Loucy (cell line): ENCODE measurements around the gene TSSK6.

Experiments
- H2AFZ ChIP-seq: fragments of 200-600 bp; sonication (generic); 2 replicates; pipeline ENCODE4 v1.6.0; 2016; ENCODE audit warnings: antibody characterized with exemption, mild to moderate bottlenecking, low read length, moderate library complexity
- H3F3A ChIP-seq: fragments of 200-600 bp; 2 replicates; pipeline ENCODE4 v1.6.0; 2016; ENCODE audit warnings: antibody characterized with exemption, low read depth, mild to moderate bottlenecking
- H3K27me3 ChIP-seq: fragments of 200-600 bp; sonication (generic); 2 replicates; pipeline ENCODE4 v1.6.1; 2014; ENCODE audit warnings: low read length, mild to moderate bottlenecking; ENCODE audit not compliant: insufficient read depth, poor library complexity, severe bottlenecking
- H3K36me3 ChIP-seq: fragments of 200-600 bp; sonication (generic); 2 replicates; pipeline ENCODE4 v1.6.1; 2016; ENCODE audit warnings: low read length; ENCODE audit not compliant: insufficient read depth
- H3K4me1 ChIP-seq: fragments of 200-600 bp; sonication (generic); 2 replicates; pipeline ENCODE4 v1.5.1; 2014; ENCODE audit warnings: low read length, mild to moderate bottlenecking; ENCODE audit not compliant: insufficient read depth, poor library complexity, severe bottlenecking
- H3K4me2 ChIP-seq: fragments of 200-600 bp; sonication (generic); 2 replicates; pipeline ENCODE4 v1.6.0; 2014; ENCODE audit warnings: antibody characterized with exemption, low read length, low read depth, mild to moderate bottlenecking; ENCODE audit not compliant: poor library complexity, severe bottlenecking
- H3K4me3 ChIP-seq: fragments of 200-600 bp; sonication (generic); 2 replicates; pipeline ENCODE4 v1.5.1; 2014; ENCODE audit warnings: low read length, mild to moderate bottlenecking, mixed read lengths; ENCODE audit not compliant: poor library complexity, severe bottlenecking
- H3K79me2 ChIP-seq: fragments of 200-600 bp; sonication (generic); 2 replicates; pipeline ENCODE4 v1.6.1; 2014; ENCODE audit warnings: low read length; ENCODE audit not compliant: insufficient read depth
- H3K9ac ChIP-seq: fragments of 200-600 bp; sonication (generic); 2 replicates; pipeline ENCODE4 v1.6.0; 2014; ENCODE audit warnings: mild to moderate bottlenecking, low read depth, low read length, moderate library complexity; ENCODE audit not compliant: poor library complexity, severe bottlenecking
- H3K9me2 ChIP-seq: fragments of 200-600 bp; sonication (generic); replicated peaks from 2 replicates; pipeline ENCODE4 v1.6.1; 2016; ENCODE audit warnings: low read depth, low read length, mixed read lengths
- H3K9me3 ChIP-seq: fragments of 200-600 bp; sonication (generic); 2 replicates; pipeline ENCODE4 v1.6.1; 2014; ENCODE audit warnings: mild to moderate bottlenecking, antibody characterized with exemption, low read length, low read depth; ENCODE audit not compliant: insufficient read depth
- H4K20me1 ChIP-seq: fragments of 200-600 bp; sonication (generic); 2 replicates; pipeline ENCODE4 v1.6.0; 2014; ENCODE audit warnings: antibody characterized with exemption, low read length, mild to moderate bottlenecking; ENCODE audit not compliant: insufficient read depth, poor library complexity, severe bottlenecking
- EZH2phosphoT487 ChIP-seq: fragments of 200-600 bp; IDR thresholded peaks from 2 replicates; pipeline ENCODE4 v1.6.1; 2018; ENCODE audit warnings: antibody characterized with exemption, mild to moderate bottlenecking, moderate library complexity, borderline replicate concordance
- TF ChIP-seq, protein P1 (sequence below): fragments of 200-600 bp; sonication (generic); conservative IDR thresholded peaks from 2 replicates; pipeline ENCODE4 v1.5.1; 2014; ENCODE audit warnings: mild to moderate bottlenecking, antibody characterized with exemption, low read length

The TSSK6 gene

DNA sequence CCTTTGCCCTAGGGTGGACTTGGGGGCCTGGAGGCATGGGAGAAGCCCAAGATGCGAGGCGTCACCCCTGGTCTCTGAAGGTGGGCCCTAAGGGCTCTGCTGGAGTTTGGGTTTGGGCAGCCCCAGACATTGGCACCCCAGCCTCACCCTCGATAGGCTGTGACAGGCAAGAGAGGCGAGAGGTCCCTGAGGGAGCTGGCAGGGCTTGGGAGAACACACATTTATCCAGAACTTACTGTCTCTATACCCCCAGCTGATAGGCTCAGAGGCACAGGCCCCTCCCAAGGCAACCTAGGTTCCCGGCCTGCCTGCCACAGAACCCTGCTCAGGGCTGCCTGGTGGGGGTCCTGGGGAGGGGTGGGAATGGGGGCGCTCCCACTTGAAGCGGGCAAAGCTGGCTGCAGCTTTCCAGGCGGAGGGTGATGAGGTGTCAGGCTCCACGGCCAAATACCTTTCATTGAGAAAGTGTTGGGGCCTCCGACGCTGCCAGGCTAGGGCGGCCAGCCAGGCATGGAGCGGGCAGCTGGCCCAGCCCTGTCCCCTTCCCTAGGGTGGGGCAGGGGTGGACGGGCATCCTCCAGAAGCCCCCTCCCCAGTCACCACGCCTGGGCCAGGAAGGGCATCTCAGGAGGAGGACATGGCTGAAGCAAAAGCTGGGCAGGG is 32.5 kb upstream of the TSSK6 start:
- H4K20me1 ChIP-seq: no peaks in the 10 kb centered on the region
- TF ChIP-seq, protein P1, sequence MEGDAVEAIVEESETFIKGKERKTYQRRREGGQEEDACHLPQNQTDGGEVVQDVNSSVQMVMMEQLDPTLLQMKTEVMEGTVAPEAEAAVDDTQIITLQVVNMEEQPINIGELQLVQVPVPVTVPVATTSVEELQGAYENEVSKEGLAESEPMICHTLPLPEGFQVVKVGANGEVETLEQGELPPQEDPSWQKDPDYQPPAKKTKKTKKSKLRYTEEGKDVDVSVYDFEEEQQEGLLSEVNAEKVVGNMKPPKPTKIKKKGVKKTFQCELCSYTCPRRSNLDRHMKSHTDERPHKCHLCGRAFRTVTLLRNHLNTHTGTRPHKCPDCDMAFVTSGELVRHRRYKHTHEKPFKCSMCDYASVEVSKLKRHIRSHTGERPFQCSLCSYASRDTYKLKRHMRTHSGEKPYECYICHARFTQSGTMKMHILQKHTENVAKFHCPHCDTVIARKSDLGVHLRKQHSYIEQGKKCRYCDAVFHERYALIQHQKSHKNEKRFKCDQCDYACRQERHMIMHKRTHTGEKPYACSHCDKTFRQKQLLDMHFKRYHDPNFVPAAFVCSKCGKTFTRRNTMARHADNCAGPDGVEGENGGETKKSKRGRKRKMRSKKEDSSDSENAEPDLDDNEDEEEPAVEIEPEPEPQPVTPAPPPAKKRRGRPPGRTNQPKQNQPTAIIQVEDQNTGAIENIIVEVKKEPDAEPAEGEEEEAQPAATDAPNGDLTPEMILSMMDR: no peak
- TF ChIP-seq EZH2phosphoT487: no peak
- no peaks in the 10 kb centered on the region for H3K79me2 ChIP-seq

DNA sequence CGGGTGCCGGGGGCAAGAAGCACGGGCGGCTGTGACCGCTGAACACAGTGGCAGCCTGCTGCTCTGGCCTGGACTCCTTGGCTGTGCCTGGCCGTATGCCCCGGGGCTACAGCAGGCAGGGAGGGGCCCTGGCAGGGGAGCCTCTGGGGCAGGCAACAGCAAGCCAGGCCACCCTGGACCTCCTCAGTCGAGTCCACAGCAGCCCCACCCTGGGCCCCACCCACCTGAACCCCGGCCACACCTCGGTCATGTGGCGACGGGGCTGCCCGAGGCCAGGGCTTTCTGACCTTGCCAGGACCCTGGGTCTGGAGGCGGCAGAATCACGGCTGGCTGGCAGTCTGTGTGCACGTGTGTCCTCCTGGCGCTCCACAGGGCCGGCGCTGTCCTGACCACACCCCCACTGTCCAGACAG is 31.4 kb upstream of the TSSK6 start:
- H3K27me3 ChIP-seq: no peaks in the 10 kb centered on the region
- no peaks in the 10 kb centered on the region for H3K36me3 ChIP-seq
- no peaks in the 10 kb centered on the region for H3K4me1 ChIP-seq
- H3K4me2 ChIP-seq: no peak overlapping the region
- no peaks in the 10 kb centered on the region for H4K20me1 ChIP-seq
- no peaks in the 10 kb centered on the region for H3F3A ChIP-seq
- no peaks in the 10 kb centered on the region for H3K9me3 ChIP-seq
- H3K9me2 ChIP-seq: no peaks in the 10 kb centered on the region
- TF ChIP-seq, protein P1: no peak
- TF ChIP-seq EZH2phosphoT487: no peak
- H3K4me3 ChIP-seq: no peak overlapping the region
- H3K9ac ChIP-seq: no peak overlapping the region
- no peaks in the 10 kb centered on the region for H3K79me2 ChIP-seq
- H2AFZ ChIP-seq: no peak overlapping the region

More for the DNA sequence above, 32.5 kb upstream of the TSSK6 start:
- H3K27me3 ChIP-seq: no peaks in the 10 kb centered on the region
- no peak overlapping the region for H3K4me3 ChIP-seq
- no peaks in the 10 kb centered on the region for H3F3A ChIP-seq
- H3K9me2 ChIP-seq: no peaks in the 10 kb centered on the region
- no peaks in the 10 kb centered on the region for H3K9me3 ChIP-seq
- H3K36me3 ChIP-seq: no peaks in the 10 kb centered on the region
- H3K4me1 ChIP-seq: no peaks in the 10 kb centered on the region
- H3K4me2 ChIP-seq: no peak overlapping the region
- no peak overlapping the region for H2AFZ ChIP-seq
- H3K9ac ChIP-seq: no peak overlapping the region

DNA sequence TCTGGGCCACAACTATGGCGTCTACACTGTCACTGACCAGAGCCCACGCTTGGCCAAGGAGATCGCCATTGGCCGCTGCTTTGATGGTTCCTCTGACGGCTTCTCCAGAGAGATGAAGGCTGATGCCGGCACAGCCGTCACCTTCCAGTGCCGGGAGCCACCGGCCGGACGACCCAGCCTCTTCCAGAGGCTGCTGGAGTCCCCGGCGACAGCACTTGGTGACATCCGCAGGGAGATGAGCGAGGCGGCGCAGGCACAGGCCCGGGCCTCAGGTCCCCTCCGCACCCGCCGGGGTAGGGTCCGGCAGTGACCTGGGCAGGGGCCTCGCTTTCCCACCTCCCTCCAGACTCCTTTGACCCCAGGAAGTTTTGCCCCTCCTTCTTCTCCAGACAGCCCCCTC is 30.4 kb upstream of the TSSK6 start:
- TF ChIP-seq, protein P1: no peak
- no peak for TF ChIP-seq EZH2phosphoT487
- Histone ChIP-seq H3K9ac (no peak overlapping the region), H3K4me3 (no peak overlapping the region), H3K4me2 (no peak overlapping the region), H3K79me2 (no peaks in the 10 kb centered on the region), H3K9me3 (no peaks in the 10 kb centered on the region), H3K9me2 (no peaks in the 10 kb centered on the region), H3K27me3 (no peaks in the 10 kb centered on the region), H3F3A (no peaks in the 10 kb centered on the region), H3K36me3 (no peaks in the 10 kb centered on the region), H3K4me1 (no peaks in the 10 kb centered on the region), H2AFZ (no peak overlapping the region), H4K20me1 (no peaks in the 10 kb centered on the region)
